Activated T-cell treated with anti-CD3 and anti-CD28 coated beads, Interleukin-2, amount 50 U/mL, for 24 hours (primary cell): ENCODE data around the gene ITCH.
"Not testable (repeated sequence)": the region's sequence is repeated elsewhere in the genome, so short reads cannot be mapped to it uniquely, and the experiment has no call there.

Source experiments
- DNase-seq: peaks from one replicate; pipeline ENCODE4 v3.0.0-alpha.2; 2020
- H3K27ac Mint-ChIP-seq: 2 replicates; pipeline ENCODE4 v1.8.0; 2020; ENCODE audit warnings: mild to moderate bottlenecking, mixed read lengths
- H3K27me3 Mint-ChIP-seq: 2 replicates; pipeline ENCODE4 v1.8.0; 2020; ENCODE audit warnings: mixed read lengths
- H3K36me3 Mint-ChIP-seq: 2 replicates; pipeline ENCODE4 v1.8.0; 2020; ENCODE audit warnings: low read depth, mixed read lengths
- H3K4me1 Mint-ChIP-seq: 2 replicates; pipeline ENCODE4 v1.8.0; 2020; ENCODE audit warnings: low read depth, mixed read lengths
- H3K4me3 Mint-ChIP-seq: 2 replicates; pipeline ENCODE4 v1.8.0; 2020; ENCODE audit warnings: mild to moderate bottlenecking, moderate library complexity, mixed read lengths
- H3K9me3 Mint-ChIP-seq: 2 replicates; pipeline ENCODE4 v1.8.0; 2020; ENCODE audit warnings: mixed read lengths

ITCH gene

GRCh38 chr20:34497596-34497995 is 134.5 kb downstream of the ITCH start:
- Mint-ChIP-seq H3K36me3 (peaks cover 84% of the 10 kb centered on the region), H3K9me3 (peaks cover 21% of the 10 kb centered on the region)
- H3K27me3 Mint-ChIP-seq, H3K4me1 Mint-ChIP-seq, H3K4me3 Mint-ChIP-seq, DNase-seq, H3K27ac Mint-ChIP-seq: not testable (repeated sequence)

- Mint-ChIP-seq H3K36me3 (peaks cover 86% of the 10 kb centered on the region), H3K9me3 (peaks cover 21% of the 10 kb centered on the region), H3K27me3 (no peaks in the 10 kb centered on the region), H3K4me1 (peaks cover 1% of the 10 kb centered on the region), H3K4me3 (no peak overlapping the region), H3K27ac (no peak overlapping the region)
- no peak for DNase-seq
Observed at GRCh38 chr20:34500823-34501222, 137.8 kb downstream of the ITCH start.

- no peak for DNase-seq
- H3K27ac Mint-ChIP-seq: no peak overlapping the region
- no peaks in the 10 kb centered on the region for H3K4me1 Mint-ChIP-seq
- no peaks in the 10 kb centered on the region for H3K27me3 Mint-ChIP-seq
- peaks cover 79% of the 10 kb centered on the region for H3K36me3 Mint-ChIP-seq
- H3K9me3 Mint-ChIP-seq: no peaks in the 10 kb centered on the region
- H3K4me3 Mint-ChIP-seq: no peak overlapping the region
Observed at GRCh38 chr20:34506480-34506879, 143.4 kb downstream of the ITCH start.

GRCh38 chr20:34507702-34508413 is 144.8 kb downstream of the ITCH start:
- H3K9me3 Mint-ChIP-seq: no peaks in the 10 kb centered on the region

GRCh38 chr20:34510575-34510974 is 147.5 kb downstream of the ITCH start:
- no peak overlapping the region for H3K27ac Mint-ChIP-seq

More at GRCh38 chr20:34507702-34508413, 144.8 kb downstream of the ITCH start:
- no peak overlapping the region for H3K27ac Mint-ChIP-seq
- peaks cover 73% of the 10 kb centered on the region for H3K36me3 Mint-ChIP-seq
- DNase-seq: no peak
- H3K4me1 Mint-ChIP-seq: peaks cover 2% of the 10 kb centered on the region
- H3K27me3 Mint-ChIP-seq: no peaks in the 10 kb centered on the region
- H3K4me3 Mint-ChIP-seq: no peak overlapping the region

GRCh38 chr20:34511891-34512265 is 148.8 kb downstream of the ITCH start:
- no peak overlapping the region for H3K27ac Mint-ChIP-seq
- H3K4me3 Mint-ChIP-seq: no peak overlapping the region
- H3K4me1 Mint-ChIP-seq: peaks cover 24% of the 10 kb centered on the region
- H3K36me3 Mint-ChIP-seq: peaks cover 54% of the 10 kb centered on the region
- DNase-seq: no peak
- H3K27me3 Mint-ChIP-seq: no peaks in the 10 kb centered on the region
- no peaks in the 10 kb centered on the region for H3K9me3 Mint-ChIP-seq

More at GRCh38 chr20:34510575-34510974, 147.5 kb downstream of the ITCH start:
- DNase-seq: no peak
- H3K9me3 Mint-ChIP-seq: no peaks in the 10 kb centered on the region
- H3K4me1 Mint-ChIP-seq: peaks cover 20% of the 10 kb centered on the region
- H3K4me3 Mint-ChIP-seq: no peak overlapping the region
- H3K27me3 Mint-ChIP-seq: no peaks in the 10 kb centered on the region
- peaks cover 54% of the 10 kb centered on the region for H3K36me3 Mint-ChIP-seq

GRCh38 chr20:34512266-34512954 is 149.3 kb downstream of the ITCH start:
- H3K36me3 Mint-ChIP-seq: peaks cover 50% of the 10 kb centered on the region
- H3K9me3 Mint-ChIP-seq: no peaks in the 10 kb centered on the region
- no peak overlapping the region for H3K4me3 Mint-ChIP-seq
- no peak for DNase-seq
- peak overlapping the region; percentile 44 for H3K27ac Mint-ChIP-seq
- H3K27me3 Mint-ChIP-seq: no peaks in the 10 kb centered on the region
- H3K4me1 Mint-ChIP-seq: peaks cover 24% of the 10 kb centered on the region

- H3K36me3 Mint-ChIP-seq: peaks cover 46% of the 10 kb centered on the region
- no peaks in the 10 kb centered on the region for H3K27me3 Mint-ChIP-seq
- H3K4me3 Mint-ChIP-seq: no peak overlapping the region
- H3K9me3 Mint-ChIP-seq: no peaks in the 10 kb centered on the region
- H3K27ac Mint-ChIP-seq: peak overlapping the region; percentile 44
- peaks cover 28% of the 10 kb centered on the region for H3K4me1 Mint-ChIP-seq
- no peak for DNase-seq
Observed at GRCh38 chr20:34512955-34513419, 149.9 kb downstream of the ITCH start.

- not testable (repeated sequence) for DNase-seq, H3K27me3 Mint-ChIP-seq, H3K4me3 Mint-ChIP-seq, H3K27ac Mint-ChIP-seq, H3K9me3 Mint-ChIP-seq
- H3K36me3 Mint-ChIP-seq: peaks cover 45% of the 10 kb centered on the region
- H3K4me1 Mint-ChIP-seq: peaks cover 38% of the 10 kb centered on the region
Observed at GRCh38 chr20:34514034-34514433, 151.0 kb downstream of the ITCH start.

GRCh38 chr20:34514897-34515483 is 151.9 kb downstream of the ITCH start:
- no peaks in the 10 kb centered on the region for H3K9me3 Mint-ChIP-seq
- H3K27ac Mint-ChIP-seq: peak overlapping the region; percentile 99
- peak overlapping the region; percentile 94 for H3K4me3 Mint-ChIP-seq
- H3K36me3 Mint-ChIP-seq: peaks cover 48% of the 10 kb centered on the region
- H3K27me3 Mint-ChIP-seq: no peaks in the 10 kb centered on the region
- DNase-seq: no peak
- H3K4me1 Mint-ChIP-seq: peaks cover 43% of the 10 kb centered on the region

- H3K4me3 Mint-ChIP-seq: peak overlapping the region; percentile 94
- peak; percentile 82 for DNase-seq
- peaks cover 46% of the 10 kb centered on the region for H3K4me1 Mint-ChIP-seq
- peak overlapping the region; percentile 99 for H3K27ac Mint-ChIP-seq
- H3K9me3 Mint-ChIP-seq: no peaks in the 10 kb centered on the region
- no peaks in the 10 kb centered on the region for H3K27me3 Mint-ChIP-seq
- H3K36me3 Mint-ChIP-seq: peaks cover 48% of the 10 kb centered on the region
Observed at GRCh38 chr20:34515484-34516246, 152.6 kb downstream of the ITCH start.

- H3K4me3 Mint-ChIP-seq: peak within 1 kb of the TSS; percentile 94
- H3K27ac Mint-ChIP-seq: peak within 1 kb of the TSS; percentile 99
- peaks cover 48% of the 10 kb centered on the region for H3K36me3 Mint-ChIP-seq
- H3K9me3 Mint-ChIP-seq: no peaks in the 10 kb centered on the region
- peak; percentile 95 for DNase-seq
- H3K27me3 Mint-ChIP-seq: no peaks in the 10 kb centered on the region
- peaks cover 51% of the 10 kb centered on the region for H3K4me1 Mint-ChIP-seq
Observed at GRCh38 chr20:34516247-34517113, 153.4 kb downstream of the ITCH start, which contains the start of gene DYNLRB1. DYNLRB1 (plus strand) TSS chr20:34516422; CDS start chr20:34516459, 37 bp downstream.

- Mint-ChIP-seq H3K4me3 (peak overlapping the region; percentile 94), H3K27ac (peak overlapping the region; percentile 99), H3K4me1 (peaks cover 55% of the 10 kb centered on the region), H3K27me3 (no peaks in the 10 kb centered on the region), H3K36me3 (peaks cover 52% of the 10 kb centered on the region), H3K9me3 (no peaks in the 10 kb centered on the region)
- no peak for DNase-seq
Observed at GRCh38 chr20:34517114-34517505, 154.0 kb downstream of the ITCH start.
